ENCODE data around the gene TMEM94. TPM values are rescaled to one million over a fixed set of nuclear protein-coding genes. Genes with fewer than 3 reads are reported as not detected.

Gene TMEM94
- total RNA-seq, 1 experiment from 2014 or later: 109 TPM

- H3K9me3 Mint-ChIP-seq (ENCODE audit: unreplicated experiment): no peaks in the 10 kb centered on the region
- no peaks in the 10 kb centered on the region for H3K27me3 Mint-ChIP-seq (ENCODE audit: insufficient read depth, unreplicated experiment)
- no peak for TF ChIP-seq CTCF (IDR thresholded peaks at IDR 0.05; ENCODE audit: insufficient read depth in 1 of 2, low read depth in 1 of 2, low read length in 1 of 2, severe bottlenecking in 1 of 2, unreplicated experiment in 1 of 2)
- intact Hi-C loops (cut with micrococcal nuclease; ENCODE audit: unreplicated experiment): no loop called here
- POLR2A ChIA-PET: no interaction called here
- BruUV-seq (replicated peaks): no TSS peak
- Histone ChIP-seq H3K4me1 (peaks cover 4% of the 10 kb centered on the region; the same call in 1 of the 2 replicates), H3K4me3 (ENCODE audit: low read depth, low read length) (no peak overlapping the region), H3K27me3 (replicated peaks; ENCODE audit: control insufficient read depth, insufficient read depth, low read length) (no peaks in the 10 kb centered on the region), H3K9me3 (no peaks in the 10 kb centered on the region), H3K36me3 (ENCODE audit: control insufficient read depth, insufficient read depth, low read length) (peaks cover 1% of the 10 kb centered on the region)
- H3K4me3 Mint-ChIP-seq (ENCODE audit: unreplicated experiment): no peak overlapping the region
- CTCF ChIA-PET: interaction anchor here (2.1 kb wide), 1 partner anchor 10 kb away, joined by 7 read pairs; the partner anchor contains the start of gene TSEN54
- peaks cover 58% of the 10 kb centered on the region for H3K36me3 Mint-ChIP-seq (ENCODE audit: insufficient read depth, unreplicated experiment)
- no peak overlapping the region for H3K27ac Mint-ChIP-seq (ENCODE audit: unreplicated experiment)
- no peak for DNase-seq
- H3K4me1 Mint-ChIP-seq (ENCODE audit: low read depth, unreplicated experiment): peaks cover 9% of the 10 kb centered on the region
Observed at GRCh38 chr17:75506134-75506533, 49.7 kb downstream of the TMEM94 start.

GRCh38 chr17:75506888-75507287, 50.5 kb downstream of the TMEM94 start:
- no peaks in the 10 kb centered on the region for H3K27me3 ChIP-seq (replicated peaks; ENCODE audit: control insufficient read depth, insufficient read depth, low read length)
- no peak overlapping the region for H3K4me3 ChIP-seq (ENCODE audit: low read depth, low read length)
- TF ChIP-seq CTCF (IDR thresholded peaks at IDR 0.05; ENCODE audit: insufficient read depth in 1 of 2, low read depth in 1 of 2, low read length in 1 of 2, severe bottlenecking in 1 of 2, unreplicated experiment in 1 of 2): no peak
- Mint-ChIP-seq H3K36me3 (ENCODE audit: insufficient read depth, unreplicated experiment) (peaks cover 55% of the 10 kb centered on the region), H3K4me3 (ENCODE audit: unreplicated experiment) (no peak overlapping the region), H3K9me3 (ENCODE audit: unreplicated experiment) (no peaks in the 10 kb centered on the region), H3K27ac (ENCODE audit: unreplicated experiment) (no peak overlapping the region), H3K4me1 (ENCODE audit: low read depth, unreplicated experiment) (peaks cover 9% of the 10 kb centered on the region), H3K27me3 (ENCODE audit: insufficient read depth, unreplicated experiment) (no peaks in the 10 kb centered on the region)
- H3K36me3 ChIP-seq (ENCODE audit: control insufficient read depth, insufficient read depth, low read length): peaks cover 4% of the 10 kb centered on the region
- ChIA-PET CTCF (interaction anchor here (2.1 kb wide), 1 partner anchor 10 kb away, joined by 7 read pairs; the partner anchor contains the start of gene TSEN54), POLR2A (no interaction called here)
- BruUV-seq (replicated peaks): no TSS peak
- peaks cover 4% of the 10 kb centered on the region; the same call in 1 of the 2 replicates for H3K4me1 ChIP-seq
- no peak for DNase-seq
- intact Hi-C loops (cut with micrococcal nuclease; ENCODE audit: unreplicated experiment): no loop called here
- H3K9me3 ChIP-seq: no peaks in the 10 kb centered on the region

GRCh38 chr17:75507733-75508719, 51.6 kb downstream of the TMEM94 start:
- POLR2A ChIA-PET: no interaction called here
- H3K4me1 Mint-ChIP-seq (ENCODE audit: low read depth, unreplicated experiment): peaks cover 9% of the 10 kb centered on the region
- intact Hi-C loops (cut with micrococcal nuclease; ENCODE audit: unreplicated experiment): no loop called here
- peaks cover 62% of the 10 kb centered on the region for H3K36me3 Mint-ChIP-seq (ENCODE audit: insufficient read depth, unreplicated experiment)
- H3K27ac Mint-ChIP-seq (ENCODE audit: unreplicated experiment): no peak overlapping the region
- peaks cover 4% of the 10 kb centered on the region for H3K36me3 ChIP-seq (ENCODE audit: control insufficient read depth, insufficient read depth, low read length)
- no peak overlapping the region for H3K4me3 Mint-ChIP-seq (ENCODE audit: unreplicated experiment)
- peaks cover 4% of the 10 kb centered on the region; the same call in 1 of the 2 replicates for H3K4me1 ChIP-seq
- no TSS peak for BruUV-seq (replicated peaks)
- CTCF ChIA-PET: interaction anchor here (0.7 kb wide), 1 partner anchor 52 kb away, joined by 3 read pairs; the partner anchor contains the start of gene TMEM94
- H3K4me3 ChIP-seq (ENCODE audit: low read depth, low read length): no peak overlapping the region
- H3K9me3 ChIP-seq: no peaks in the 10 kb centered on the region
- no peaks in the 10 kb centered on the region for H3K9me3 Mint-ChIP-seq (ENCODE audit: unreplicated experiment)
- no peak for TF ChIP-seq CTCF (IDR thresholded peaks at IDR 0.05; ENCODE audit: insufficient read depth in 1 of 2, low read depth in 1 of 2, low read length in 1 of 2, severe bottlenecking in 1 of 2, unreplicated experiment in 1 of 2)
- H3K27me3 ChIP-seq (replicated peaks; ENCODE audit: control insufficient read depth, insufficient read depth, low read length): no peaks in the 10 kb centered on the region
- no peaks in the 10 kb centered on the region for H3K27me3 Mint-ChIP-seq (ENCODE audit: insufficient read depth, unreplicated experiment)
- peak in 1 of 2 experiments; percentile 31 for DNase-seq
